ENCODE results near the gene FBXL12.
"Not testable (repeated sequence)": the region's sequence is repeated elsewhere in the genome, so short reads cannot be mapped to it uniquely, and the experiment has no call there.

Gene FBXL12

DNA sequence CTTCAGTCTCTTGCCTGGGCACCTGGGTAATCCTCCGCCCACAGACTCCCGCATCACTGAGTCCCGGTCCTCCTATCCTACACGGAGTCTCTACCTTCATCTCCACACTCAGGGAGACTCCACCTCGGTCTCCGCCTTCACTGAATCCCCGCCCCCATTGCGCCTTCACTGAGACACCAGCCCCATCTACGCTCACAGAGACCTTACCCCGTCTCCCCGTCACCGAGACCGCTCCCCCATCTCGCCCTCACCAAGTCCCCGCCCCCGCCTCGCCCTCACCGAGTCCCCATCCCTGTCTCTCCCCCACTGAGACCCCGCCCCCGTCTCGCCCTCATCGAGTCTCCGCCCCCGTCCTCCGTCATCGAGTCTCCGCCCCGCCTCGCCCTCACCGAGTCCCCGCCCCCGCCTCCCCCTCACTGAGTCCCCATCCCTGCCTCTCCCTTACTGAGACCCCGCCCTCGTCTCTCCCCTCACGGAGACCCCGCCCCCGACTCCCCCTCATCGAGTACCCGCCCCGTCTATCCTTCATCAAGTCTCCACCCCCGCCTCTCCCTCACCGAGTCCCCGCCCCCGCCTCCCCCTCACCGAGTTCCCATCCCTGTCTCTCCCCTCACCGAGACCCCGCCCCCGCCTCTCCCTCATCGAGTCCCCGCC, 27.2 kb downstream of the FBXL12 start:
- DNase-seq: peak; percentile 99

DNA sequence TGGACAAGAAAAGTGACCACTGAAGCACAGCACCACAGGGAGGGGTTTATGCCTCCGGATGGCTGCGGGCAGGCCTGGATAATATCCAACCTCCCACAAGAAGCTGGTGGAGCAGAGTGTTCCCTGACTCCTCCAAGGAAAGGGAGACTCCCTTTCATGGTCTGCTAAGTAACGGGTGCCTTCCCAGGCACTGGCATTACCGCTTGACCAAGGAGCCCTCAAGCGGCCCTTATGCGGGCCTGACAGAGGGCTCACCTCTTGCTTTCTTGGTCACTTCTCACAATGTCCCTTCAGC, 27.9 kb downstream of the FBXL12 start:
- not testable (repeated sequence) for DNase-seq

DNA sequence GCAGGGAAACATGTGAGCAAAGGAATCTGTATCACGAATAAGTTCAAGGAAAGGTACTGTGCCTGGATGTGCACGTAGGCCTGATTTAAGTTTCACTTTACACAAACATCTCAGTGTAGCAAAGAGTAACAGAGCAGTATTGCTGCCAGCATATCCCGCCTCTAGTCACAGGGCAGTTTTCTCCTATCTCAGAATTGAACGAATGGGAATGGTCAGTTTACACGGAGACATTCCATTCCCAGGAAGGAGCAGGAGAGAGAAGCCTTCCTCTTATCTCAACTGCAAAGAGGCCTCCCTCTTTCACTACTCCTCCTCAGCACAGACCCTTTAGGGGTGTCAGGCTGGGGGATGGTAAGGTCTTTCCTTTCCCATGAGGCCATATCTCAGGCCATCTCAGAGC, 29.3 kb downstream of the FBXL12 start:
- not testable (repeated sequence) for DNase-seq

DNA sequence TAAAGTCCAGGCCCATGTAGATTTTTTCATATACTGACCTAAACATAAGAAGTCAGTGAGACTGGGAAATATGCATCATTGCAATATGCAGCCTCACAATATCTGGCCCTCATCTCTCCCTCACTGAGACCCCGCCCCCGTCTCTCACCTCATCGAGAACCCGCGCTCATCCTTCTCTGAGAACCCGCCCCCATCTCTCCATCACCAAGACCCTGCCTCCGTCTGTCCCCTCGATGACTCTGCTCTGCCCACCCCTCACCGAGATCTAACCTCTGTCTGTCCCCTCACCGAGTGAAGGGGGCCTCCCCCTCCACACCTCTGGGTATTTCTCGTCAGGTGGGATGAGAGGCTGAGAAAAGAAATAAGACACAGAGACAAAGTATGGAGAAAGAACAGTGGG, 29.8 kb downstream of the FBXL12 start:
- no peak for DNase-seq

DNA sequence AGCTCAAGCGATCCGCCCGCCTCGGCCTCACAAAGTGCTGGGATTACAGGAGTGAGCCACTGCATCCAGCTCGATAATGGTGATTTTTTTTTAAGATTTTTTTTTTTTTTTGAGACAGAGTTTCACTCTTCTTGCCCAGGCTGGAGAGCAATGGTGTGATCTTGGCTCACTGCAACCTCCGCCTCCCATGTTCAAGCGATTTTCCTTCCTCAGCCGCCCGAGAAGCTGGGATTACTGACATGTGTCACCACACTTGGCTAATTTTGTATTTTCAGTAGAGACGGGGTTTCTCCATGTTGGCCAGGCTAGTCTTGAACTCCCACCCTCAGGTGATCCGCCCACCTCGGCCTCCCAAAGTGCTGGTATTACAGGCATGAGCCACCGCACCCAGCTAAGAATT, 30.3 kb downstream of the FBXL12 start:
- not testable (repeated sequence) for DNase-seq

DNA sequence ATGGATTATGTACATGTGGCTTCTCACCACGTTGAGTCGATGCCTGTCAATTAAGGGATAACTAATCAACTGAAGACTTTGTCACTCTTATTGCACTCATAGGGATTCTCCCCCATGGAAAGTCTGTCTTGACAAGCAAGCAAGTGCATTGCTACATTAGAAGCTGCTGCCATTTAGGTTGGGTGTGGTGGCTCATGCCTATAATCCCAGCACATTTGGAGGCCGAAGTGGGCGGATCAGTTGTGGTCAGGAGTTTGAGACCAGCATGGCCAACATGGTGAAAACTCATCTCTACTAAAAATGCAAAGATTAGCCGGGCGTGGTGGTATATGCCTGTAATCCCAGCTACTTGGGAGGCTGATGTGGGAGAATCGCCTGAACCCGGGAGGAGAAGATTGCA, 32.1 kb downstream of the FBXL12 start:
- no peak for DNase-seq

DNA sequence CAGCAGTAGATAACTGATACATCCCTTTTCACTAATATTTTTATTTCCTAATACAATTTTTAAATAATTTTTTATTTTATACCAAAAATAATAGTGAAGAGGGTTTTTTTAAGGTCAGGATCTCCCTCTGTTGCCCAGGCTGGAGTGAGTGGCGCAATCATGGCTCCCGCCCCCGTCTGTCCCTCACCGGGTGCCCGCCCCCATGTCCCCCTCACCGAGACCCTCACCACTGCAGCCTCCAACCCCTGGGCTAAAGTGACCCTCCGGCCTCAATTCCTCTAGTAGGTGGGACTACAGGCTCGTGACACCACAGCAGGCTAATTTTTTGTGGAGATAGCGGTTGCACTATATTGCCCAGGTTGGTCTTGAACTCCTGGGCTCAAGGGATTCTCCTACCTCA, 32.5 kb downstream of the FBXL12 start:
- DNase-seq: no peak

DNA sequence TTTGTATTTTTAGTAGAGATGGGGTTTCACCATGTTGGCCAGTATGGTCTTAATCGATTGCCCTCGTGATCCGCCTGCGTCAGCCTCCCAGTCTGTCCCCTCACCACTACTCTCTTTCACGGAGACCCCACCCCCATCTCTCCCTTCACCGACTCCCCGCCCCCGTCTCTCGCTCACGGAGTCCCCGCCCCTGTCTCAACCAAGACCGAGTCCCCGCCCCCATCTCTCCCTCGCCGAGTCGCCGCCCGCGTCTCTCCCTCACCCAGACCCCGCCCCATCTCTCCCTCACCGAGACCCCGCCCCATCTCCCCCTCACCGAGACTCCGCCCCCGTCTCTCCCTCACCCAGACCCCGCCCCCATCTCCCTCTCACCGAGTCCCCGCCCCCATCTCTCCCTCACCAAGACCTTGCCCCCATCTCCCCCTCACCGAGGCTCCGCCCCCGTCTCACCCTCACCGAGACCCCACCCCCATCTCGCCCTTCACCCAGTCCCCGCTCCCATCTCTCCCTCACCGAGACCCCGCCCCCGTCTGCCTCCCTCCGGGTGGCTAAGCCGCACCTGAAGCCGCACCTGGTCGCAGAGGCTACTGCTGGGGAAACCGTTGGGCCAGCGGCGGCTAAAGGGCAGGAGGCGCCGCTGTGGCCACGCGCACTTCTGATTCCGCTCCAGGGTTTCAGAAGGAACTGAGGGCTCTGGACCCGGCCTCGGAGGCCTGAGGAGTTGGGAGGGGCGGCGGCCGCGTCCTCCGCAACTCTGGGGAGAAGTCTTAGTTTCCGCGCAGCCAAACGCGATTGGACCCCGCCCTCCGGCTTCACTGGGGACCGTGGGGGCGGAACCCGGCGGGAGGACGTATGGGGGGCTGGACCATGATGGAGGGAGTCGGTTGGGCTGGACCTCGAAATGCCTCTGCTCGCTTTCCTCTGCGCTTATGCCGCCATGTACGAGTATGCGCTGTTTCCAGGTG, 33.2 kb downstream of the FBXL12 start:
- peak; percentile 97 for DNase-seq

DNA sequence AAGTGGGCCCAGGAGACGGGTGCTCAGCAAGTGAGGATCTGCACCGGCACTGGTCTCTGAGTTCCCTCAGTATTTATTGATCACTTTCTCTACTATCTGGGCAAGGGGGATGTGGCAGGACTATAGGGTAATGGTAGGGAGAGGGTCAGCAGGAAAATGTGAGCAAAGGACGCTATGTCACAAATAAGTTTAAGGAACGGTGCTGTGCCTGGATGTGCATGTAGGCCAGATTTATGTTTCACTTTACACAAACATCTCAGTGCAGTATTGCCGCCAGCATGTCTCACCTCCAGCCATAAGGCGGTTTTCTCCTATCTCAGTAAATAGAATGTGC, 34.7 kb downstream of the FBXL12 start:
- DNase-seq: not testable (repeated sequence)

DNA sequence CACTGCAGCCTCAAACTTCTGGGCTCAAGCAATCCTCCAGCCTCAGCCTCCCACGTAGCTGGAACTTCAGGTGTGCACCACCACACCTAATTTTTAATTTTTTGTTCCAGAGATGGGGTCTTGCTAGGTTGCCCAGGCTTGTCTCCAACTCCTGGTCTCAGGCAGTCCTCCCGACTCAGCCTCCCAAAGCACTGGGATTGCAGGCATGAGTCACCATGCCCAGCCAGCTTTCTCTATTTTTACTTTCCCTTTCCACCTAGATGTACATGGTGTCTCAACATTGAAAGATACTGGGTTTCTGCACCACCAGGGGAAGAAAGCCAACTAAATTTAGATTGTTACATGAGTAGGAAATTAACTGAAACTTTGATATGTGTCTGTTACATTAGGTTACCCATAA, 36.5 kb downstream of the FBXL12 start:
- no peak for DNase-seq

DNA sequence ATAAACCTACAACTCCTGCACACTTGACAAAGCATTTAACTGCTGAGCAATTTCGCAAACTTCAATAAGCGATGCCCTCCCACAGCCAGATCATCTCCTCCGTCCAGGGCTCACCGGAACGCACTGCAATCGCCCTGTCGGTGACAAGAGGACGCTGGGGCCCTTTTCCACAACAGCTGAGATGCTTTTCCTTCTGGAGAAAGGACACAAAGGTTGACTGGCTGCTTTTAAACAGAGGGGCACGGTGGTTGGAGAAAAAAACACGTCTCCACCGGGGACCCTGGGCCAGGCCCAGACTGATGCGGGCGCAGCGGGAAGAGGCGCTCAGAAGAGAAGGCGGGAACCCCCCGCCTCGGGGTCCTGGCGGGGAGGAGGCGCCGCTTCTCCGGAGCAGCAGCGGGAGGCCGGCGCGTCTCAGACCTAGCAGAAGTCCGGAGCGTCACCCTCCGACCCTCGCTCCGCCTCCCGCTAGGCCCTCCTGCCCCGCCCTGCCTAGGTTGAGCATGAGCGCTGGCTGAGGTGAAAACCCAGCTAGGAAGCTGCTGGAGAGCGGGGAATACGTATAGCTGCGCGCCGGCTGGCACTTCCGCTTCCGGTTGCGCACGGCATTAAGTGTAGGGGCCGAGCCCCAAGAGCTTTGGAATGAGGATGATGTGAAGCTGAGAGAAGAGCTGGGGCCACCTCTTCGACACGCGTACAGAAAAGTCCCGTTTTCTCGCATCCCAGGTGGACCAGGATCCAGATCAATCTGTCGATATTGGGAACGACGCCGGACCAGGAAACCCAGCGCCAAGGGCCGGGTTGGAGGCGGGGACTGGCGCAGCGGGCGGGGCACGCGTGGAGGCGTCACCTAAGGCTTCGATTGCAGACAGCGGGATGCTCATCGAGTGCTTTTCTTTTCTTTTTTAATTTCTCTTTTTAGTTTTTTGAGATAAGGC, 50.4 kb downstream of the FBXL12 start, which contains the start of gene ZNF846:
Gene ZNF846, minus strand, starts transcription at position 564 of the 938 bp plus-strand sequence. CDS start 3,788 bp downstream, outside the sequence.
- DNase-seq: peak; percentile 96
